Mucosa of descending colon (tissue), 3 donors: Measurements from ENCODE around the gene MAN1C1. TPM values are rescaled to one million over a fixed set of nuclear protein-coding genes. Genes with fewer than 3 reads are reported as not detected.

Experiments used
- ATAC-seq: fragments of 200-7000 bp; cut with Tn5 transposase; one replicate; pipeline ENCODE4 v1.9.1; 2020; ENCODE audit warnings: mild to moderate bottlenecking, moderate library complexity
- DNase-seq, 3 donors: peaks; one replicate each; pipeline ENCODE4 v3.0.0-alpha.2; 2020
- H3K36me3 ChIP-seq: fragments of 200-600 bp; one replicate; pipeline ENCODE4 v1.8.0; 2021; ENCODE audit warnings: low read depth, mild to moderate bottlenecking
- H3K4me1 ChIP-seq: fragments of 200-600 bp; one replicate; pipeline ENCODE4 v1.8.0; 2021; ENCODE audit warnings: low read depth, mild to moderate bottlenecking
- H3K4me3 ChIP-seq: fragments of 200-600 bp; one replicate; pipeline ENCODE4 v1.8.0; 2021; ENCODE audit warnings: mild to moderate bottlenecking
- H3K9me3 ChIP-seq: fragments of 200-600 bp; one replicate; pipeline ENCODE4 v1.8.0; 2021; ENCODE audit warnings: mild to moderate bottlenecking
- CTCF ChIP-seq: fragments of 200-600 bp; IDR thresholded peaks from one replicate; pipeline ENCODE4 v1.8.0; 2022; ENCODE audit warnings: antibody characterized with exemption, mild to moderate bottlenecking
- intact Hi-C, 2 donors: fragments of 100-400 bp; cut with DNase I in 1 of 2; cut with micrococcal nuclease in 1 of 2; formaldehyde crosslinking; loops; one replicate each; pipeline versions ENCODE4 v1.11.0 to v1.11.1; 2022; cut with DNase I, micrococcal nuclease
- total RNA-seq, 3 donors: library from RNA; stranded (reverse); fragmentation: NEBNext Ultra II Directional in 2 of 3; extraction: Animal tissue kit (Norgen Biotek cat#: 25700) in 2 of 3; gene quantifications; one replicate each; pipeline versions ENCODE4 v1.2.1 to v1.2.4, GENCODE V29; 2021 to 2023
- donor health status: DM: no; HTN: no; CAD: no; lungs with moderate emphysema.
- donor health status: DM: no; HTN: no; CAD: no.
- donor health status: DM: no; HTN: yes; CAD: no.

The MAN1C1 gene
- total RNA-seq, 3 donors from 2014 or later: 2.5 to 22.0 (median 6.1) TPM

GRCh38 chr1:25755475-25756125, 139.0 kb downstream of the MAN1C1 start:
- Histone ChIP-seq H3K9me3 (no peaks in the 10 kb centered on the region), H3K4me1 (no peaks in the 10 kb centered on the region), H3K4me3 (no peak overlapping the region), H3K36me3 (no peaks in the 10 kb centered on the region)
- DNase-seq: no peak
- TF ChIP-seq CTCF: no peak
- ATAC-seq: no peak
- intact Hi-C loops: no loop called here

GRCh38 chr1:25756215-25756614, 139.6 kb downstream of the MAN1C1 start:
- Histone ChIP-seq H3K4me3 (no peak overlapping the region), H3K9me3 (no peaks in the 10 kb centered on the region), H3K36me3 (no peaks in the 10 kb centered on the region), H3K4me1 (no peaks in the 10 kb centered on the region)
- intact Hi-C loops: no loop called here
- ATAC-seq: no peak
- TF ChIP-seq CTCF: no peak
- no peak for DNase-seq

DNA sequence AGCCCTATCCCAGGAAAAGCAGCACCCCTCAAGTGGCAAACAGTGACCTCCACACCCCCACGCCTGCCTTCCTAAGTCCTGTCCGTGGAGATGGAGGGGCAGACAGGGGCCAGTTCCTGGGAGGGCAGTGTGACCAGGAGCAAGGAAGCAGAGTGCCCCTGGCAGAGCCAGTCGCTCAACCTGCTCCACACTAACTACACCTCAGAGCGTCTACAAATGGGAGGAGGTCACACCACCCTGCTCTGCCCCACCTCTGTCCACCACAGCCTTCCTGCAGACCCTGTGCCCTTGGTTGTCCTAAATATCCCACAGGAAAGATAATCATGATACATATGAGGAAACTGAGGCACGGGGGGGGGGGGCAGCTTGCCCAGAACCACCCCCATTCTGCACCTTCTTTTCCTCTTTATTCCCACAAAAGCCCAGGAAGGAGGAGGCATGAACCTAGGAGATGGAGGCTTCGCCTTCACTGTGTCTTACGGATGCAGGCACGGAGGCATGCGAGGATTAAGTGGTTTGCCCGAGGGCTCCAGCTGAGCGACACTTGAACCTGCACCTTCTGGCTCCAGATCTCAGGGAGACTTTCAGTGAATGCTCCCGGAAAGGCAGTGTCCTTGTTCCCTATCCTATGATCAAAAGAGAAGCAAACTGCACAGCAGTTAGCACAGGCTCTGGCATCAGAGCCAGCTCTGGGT, 140.7 kb downstream of the MAN1C1 start:
- Histone ChIP-seq H3K9me3 (no peaks in the 10 kb centered on the region), H3K36me3 (no peaks in the 10 kb centered on the region), H3K4me3 (no peak overlapping the region), H3K4me1 (no peaks in the 10 kb centered on the region)
- DNase-seq (no peak), ATAC-seq (no peak)
- TF ChIP-seq CTCF: no peak
- intact Hi-C loops: no loop called here

DNA sequence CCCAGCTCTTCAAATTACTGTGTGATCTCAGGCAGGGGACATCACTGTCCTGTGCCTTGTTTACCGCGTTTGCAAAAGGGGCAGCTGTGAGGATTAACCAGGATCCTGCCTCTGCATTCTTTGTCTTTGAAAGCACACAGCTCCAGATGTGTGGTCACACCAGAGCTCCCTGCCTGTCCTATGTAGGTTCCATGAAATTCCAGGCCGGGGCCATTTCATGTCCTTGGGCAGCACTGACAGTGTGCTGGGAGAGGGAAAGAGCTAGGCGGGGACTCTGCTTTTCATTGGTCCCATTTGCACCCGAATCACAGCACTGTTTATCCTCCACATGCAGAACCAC, 141.2 kb downstream of the MAN1C1 start:
- no peaks in the 10 kb centered on the region for H3K4me1 ChIP-seq
- H3K4me3 ChIP-seq: no peak overlapping the region
- H3K9me3 ChIP-seq: no peaks in the 10 kb centered on the region
- H3K36me3 ChIP-seq: no peaks in the 10 kb centered on the region
- no peak for DNase-seq
- intact Hi-C loops: no loop called here
- ATAC-seq: no peak
- no peak for TF ChIP-seq CTCF

GRCh38 chr1:25758466-25759070, 142.0 kb downstream of the MAN1C1 start:
- no peak for TF ChIP-seq CTCF
- H3K4me3 ChIP-seq: no peak overlapping the region
- peak; percentile 55 for ATAC-seq
- no peaks in the 10 kb centered on the region for H3K4me1 ChIP-seq
- H3K36me3 ChIP-seq: no peaks in the 10 kb centered on the region
- DNase-seq: peak in 1 of 3 donors; percentile 28
- intact Hi-C loops: no loop called here
- no peaks in the 10 kb centered on the region for H3K9me3 ChIP-seq
